ENCODE data around the gene HSD17B12. TPM values are rescaled to one million over a fixed set of nuclear protein-coding genes. Genes with fewer than 3 reads are reported as not detected.

HSD17B12 gene
- polyA plus RNA-seq, 1 donor from 2014 or later, result 58.8 TPM

DNA sequence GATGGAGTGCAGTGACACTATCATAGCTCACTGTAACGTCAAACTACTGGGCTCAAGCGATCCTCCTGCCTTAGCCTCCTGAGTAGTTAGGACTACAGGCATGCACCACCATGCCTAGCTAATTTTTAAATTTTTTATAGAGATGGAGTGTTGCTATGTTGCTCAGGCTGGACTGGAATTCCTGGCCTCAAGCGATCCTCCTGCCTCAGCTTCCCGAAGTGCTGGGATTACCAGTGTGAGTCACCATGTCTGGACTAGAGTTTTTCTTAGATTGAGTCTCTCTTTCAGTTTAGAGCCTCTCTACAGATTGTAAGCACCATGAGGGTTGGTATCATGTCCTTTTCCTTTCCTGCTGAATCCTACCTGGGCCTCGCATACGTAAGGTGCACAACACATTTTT, 142.8 kb downstream of the HSD17B12 start:
- H3K4me2 ChIP-seq (ENCODE audit: low read length), result no peak overlapping the region
- H3K27ac ChIP-seq (ENCODE audit: low read length), result no peak overlapping the region
- no peak overlapping the region for H2AFZ ChIP-seq (ENCODE audit: low read depth, low read length)
- no peaks in the 10 kb centered on the region for H3K9me3 ChIP-seq (ENCODE audit: low read length)
- H4K20me1 ChIP-seq (ENCODE audit: insufficient read depth), result no peaks in the 10 kb centered on the region
- no peaks in the 10 kb centered on the region for H3K27me3 ChIP-seq (ENCODE audit: insufficient read depth, low read depth, low read length)
- no peaks in the 10 kb centered on the region for H3K79me2 ChIP-seq (replicated peaks; ENCODE audit: insufficient read depth, low read length)
- no peaks in the 10 kb centered on the region for H3F3A ChIP-seq (ENCODE audit: insufficient read depth, low read length, poor library complexity, severe bottlenecking)
- H3K9ac ChIP-seq (ENCODE audit: low read length), result no peak overlapping the region
- H3K4me3 ChIP-seq (ENCODE audit: low read length), result no peak overlapping the region
- no peaks in the 10 kb centered on the region for H3K9me2 ChIP-seq (ENCODE audit: insufficient read depth, low read length)
- TF ChIP-seq POLR2AphosphoS5 (IDR thresholded peaks at IDR 0.05) (no peak), EZH2 (IDR thresholded peaks at IDR 0.05; ENCODE audit: borderline replicate concordance, insufficient read depth, low read length, poor library complexity, severe bottlenecking) (no peak), EP300 (conservative IDR thresholded peaks at IDR 0.05; ENCODE audit: poor library complexity, severe bottlenecking) (no peak), SMC3 (conservative IDR thresholded peaks at IDR 0.05; ENCODE audit: poor library complexity) (no peak), MXI1 (conservative IDR thresholded peaks at IDR 0.05; ENCODE audit: poor library complexity, severe bottlenecking) (no peak), RAD21 (conservative IDR thresholded peaks at IDR 0.05) (no peak), TAF1 (IDR thresholded peaks at IDR 0.05; ENCODE audit: low read depth) (no peak)
- TF ChIP-seq, protein P1, sequence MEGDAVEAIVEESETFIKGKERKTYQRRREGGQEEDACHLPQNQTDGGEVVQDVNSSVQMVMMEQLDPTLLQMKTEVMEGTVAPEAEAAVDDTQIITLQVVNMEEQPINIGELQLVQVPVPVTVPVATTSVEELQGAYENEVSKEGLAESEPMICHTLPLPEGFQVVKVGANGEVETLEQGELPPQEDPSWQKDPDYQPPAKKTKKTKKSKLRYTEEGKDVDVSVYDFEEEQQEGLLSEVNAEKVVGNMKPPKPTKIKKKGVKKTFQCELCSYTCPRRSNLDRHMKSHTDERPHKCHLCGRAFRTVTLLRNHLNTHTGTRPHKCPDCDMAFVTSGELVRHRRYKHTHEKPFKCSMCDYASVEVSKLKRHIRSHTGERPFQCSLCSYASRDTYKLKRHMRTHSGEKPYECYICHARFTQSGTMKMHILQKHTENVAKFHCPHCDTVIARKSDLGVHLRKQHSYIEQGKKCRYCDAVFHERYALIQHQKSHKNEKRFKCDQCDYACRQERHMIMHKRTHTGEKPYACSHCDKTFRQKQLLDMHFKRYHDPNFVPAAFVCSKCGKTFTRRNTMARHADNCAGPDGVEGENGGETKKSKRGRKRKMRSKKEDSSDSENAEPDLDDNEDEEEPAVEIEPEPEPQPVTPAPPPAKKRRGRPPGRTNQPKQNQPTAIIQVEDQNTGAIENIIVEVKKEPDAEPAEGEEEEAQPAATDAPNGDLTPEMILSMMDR (IDR thresholded peaks at IDR 0.05; ENCODE audit: poor library complexity, severe bottlenecking), result no peak
- TF ChIP-seq, protein P2, sequence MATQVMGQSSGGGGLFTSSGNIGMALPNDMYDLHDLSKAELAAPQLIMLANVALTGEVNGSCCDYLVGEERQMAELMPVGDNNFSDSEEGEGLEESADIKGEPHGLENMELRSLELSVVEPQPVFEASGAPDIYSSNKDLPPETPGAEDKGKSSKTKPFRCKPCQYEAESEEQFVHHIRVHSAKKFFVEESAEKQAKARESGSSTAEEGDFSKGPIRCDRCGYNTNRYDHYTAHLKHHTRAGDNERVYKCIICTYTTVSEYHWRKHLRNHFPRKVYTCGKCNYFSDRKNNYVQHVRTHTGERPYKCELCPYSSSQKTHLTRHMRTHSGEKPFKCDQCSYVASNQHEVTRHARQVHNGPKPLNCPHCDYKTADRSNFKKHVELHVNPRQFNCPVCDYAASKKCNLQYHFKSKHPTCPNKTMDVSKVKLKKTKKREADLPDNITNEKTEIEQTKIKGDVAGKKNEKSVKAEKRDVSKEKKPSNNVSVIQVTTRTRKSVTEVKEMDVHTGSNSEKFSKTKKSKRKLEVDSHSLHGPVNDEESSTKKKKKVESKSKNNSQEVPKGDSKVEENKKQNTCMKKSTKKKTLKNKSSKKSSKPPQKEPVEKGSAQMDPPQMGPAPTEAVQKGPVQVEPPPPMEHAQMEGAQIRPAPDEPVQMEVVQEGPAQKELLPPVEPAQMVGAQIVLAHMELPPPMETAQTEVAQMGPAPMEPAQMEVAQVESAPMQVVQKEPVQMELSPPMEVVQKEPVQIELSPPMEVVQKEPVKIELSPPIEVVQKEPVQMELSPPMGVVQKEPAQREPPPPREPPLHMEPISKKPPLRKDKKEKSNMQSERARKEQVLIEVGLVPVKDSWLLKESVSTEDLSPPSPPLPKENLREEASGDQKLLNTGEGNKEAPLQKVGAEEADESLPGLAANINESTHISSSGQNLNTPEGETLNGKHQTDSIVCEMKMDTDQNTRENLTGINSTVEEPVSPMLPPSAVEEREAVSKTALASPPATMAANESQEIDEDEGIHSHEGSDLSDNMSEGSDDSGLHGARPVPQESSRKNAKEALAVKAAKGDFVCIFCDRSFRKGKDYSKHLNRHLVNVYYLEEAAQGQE (IDR thresholded peaks at IDR 0.05; ENCODE audit: borderline replicate concordance), result no peak
- peaks cover 7% of the 10 kb centered on the region for H3K36me3 ChIP-seq (ENCODE audit: insufficient read depth, low read length)

DNA sequence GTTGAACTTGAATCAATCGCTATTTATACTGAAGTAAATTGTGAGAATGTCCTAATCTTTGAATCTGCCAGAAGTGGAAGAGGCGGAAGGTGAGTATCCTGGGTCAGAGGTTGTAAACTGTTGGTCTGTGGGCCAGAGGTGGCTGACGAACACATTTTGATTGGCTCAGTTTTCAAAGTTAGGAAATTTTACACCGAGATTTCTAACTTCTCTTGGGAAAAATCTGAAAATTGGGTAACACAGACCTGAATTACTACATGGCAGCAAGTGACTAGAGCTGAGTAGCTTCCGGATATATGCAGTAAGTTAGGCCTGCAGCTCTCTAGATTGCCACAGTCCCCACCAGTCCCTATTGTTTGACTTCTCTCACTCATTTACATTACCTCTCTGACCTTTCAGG, 143.3 kb downstream of the HSD17B12 start:
- Histone ChIP-seq H3K79me2 (replicated peaks; ENCODE audit: insufficient read depth, low read length) (no peaks in the 10 kb centered on the region), H3K27me3 (ENCODE audit: insufficient read depth, low read depth, low read length) (no peaks in the 10 kb centered on the region), H3F3A (ENCODE audit: insufficient read depth, low read length, poor library complexity, severe bottlenecking) (no peaks in the 10 kb centered on the region), H3K4me3 (ENCODE audit: low read length) (no peak overlapping the region), H3K27ac (ENCODE audit: low read length) (no peak overlapping the region), H3K36me3 (ENCODE audit: insufficient read depth, low read length) (peaks cover 7% of the 10 kb centered on the region), H3K9ac (ENCODE audit: low read length) (no peak overlapping the region), H3K9me2 (ENCODE audit: insufficient read depth, low read length) (no peaks in the 10 kb centered on the region), H2AFZ (ENCODE audit: low read depth, low read length) (no peak overlapping the region), H3K9me3 (ENCODE audit: low read length) (no peaks in the 10 kb centered on the region), H3K4me2 (ENCODE audit: low read length) (no peak overlapping the region), H4K20me1 (ENCODE audit: insufficient read depth) (no peaks in the 10 kb centered on the region)
- no peak for TF ChIP-seq TAF1 (IDR thresholded peaks at IDR 0.05; ENCODE audit: low read depth)
- TF ChIP-seq RAD21 (conservative IDR thresholded peaks at IDR 0.05), result no peak
- TF ChIP-seq, protein P2 (IDR thresholded peaks at IDR 0.05; ENCODE audit: borderline replicate concordance), result no peak
- no peak for TF ChIP-seq MXI1 (conservative IDR thresholded peaks at IDR 0.05; ENCODE audit: poor library complexity, severe bottlenecking)
- no peak for TF ChIP-seq EZH2 (IDR thresholded peaks at IDR 0.05; ENCODE audit: borderline replicate concordance, insufficient read depth, low read length, poor library complexity, severe bottlenecking)

Measured in neural cell (in vitro differentiated cells).